Measurements from ENCODE around the gene MIP. TPM values are rescaled to one million over a fixed set of nuclear protein-coding genes. Genes with fewer than 3 reads are reported as not detected.

The MIP gene
- total and polyA plus RNA-seq, 2 donors from 2014 or later = not detected

Other genes with a start within 250 kb of the MIP start
- 45.5 TPM for gene RNF41, start 232.7 kb downstream of the MIP start, total RNA-seq
- 17.6 TPM for gene RNF41, start 232.7 kb downstream of the MIP start, polyA plus RNA-seq (ENCODE audit: insufficient read depth, low read depth, low replicate concordance)
- gene NABP2, start 230.3 kb downstream of the MIP start, total RNA-seq = 31.0 TPM
- gene NABP2, start 230.3 kb downstream of the MIP start, polyA plus RNA-seq (ENCODE audit: insufficient read depth, low read depth, low replicate concordance) = 42.3 TPM
- 5.1 TPM for gene SLC39A5, start 224.6 kb downstream of the MIP start, total RNA-seq
- 164 TPM for gene SLC39A5, start 224.6 kb downstream of the MIP start, polyA plus RNA-seq (ENCODE audit: insufficient read depth, low read depth, low replicate concordance)
- 46.4 TPM for gene ANKRD52, start 196.3 kb downstream of the MIP start, total RNA-seq
- 8.6 TPM for gene ANKRD52, start 196.3 kb downstream of the MIP start, polyA plus RNA-seq (ENCODE audit: insufficient read depth, low read depth, low replicate concordance)
- gene COQ10A, start 187.7 kb downstream of the MIP start, total RNA-seq = 14.5 TPM
- 30.0 TPM for gene COQ10A, start 187.7 kb downstream of the MIP start, polyA plus RNA-seq (ENCODE audit: insufficient read depth, low read depth, low replicate concordance)
- gene CS, start 154.3 kb downstream of the MIP start, total RNA-seq = 166 TPM
- gene CS, start 154.3 kb downstream of the MIP start, polyA plus RNA-seq (ENCODE audit: insufficient read depth, low read depth, low replicate concordance) = 105 TPM
- 112 TPM for gene CNPY2, start 138.7 kb downstream of the MIP start, total RNA-seq
- 156 TPM for gene CNPY2, start 138.7 kb downstream of the MIP start, polyA plus RNA-seq (ENCODE audit: insufficient read depth, low read depth, low replicate concordance)
- gene PAN2, start 120.7 kb downstream of the MIP start, total RNA-seq = 83.0 TPM
- 27.1 TPM for gene PAN2, start 120.7 kb downstream of the MIP start, polyA plus RNA-seq (ENCODE audit: insufficient read depth, low read depth, low replicate concordance)
- 0.88 TPM for gene IL23A, start 115.8 kb downstream of the MIP start, total RNA-seq
- not detected for gene IL23A, start 115.8 kb downstream of the MIP start, polyA plus RNA-seq (ENCODE audit: insufficient read depth, low read depth, low replicate concordance)
- gene STAT2, start 94.5 kb downstream of the MIP start, total RNA-seq = 120 TPM
- gene STAT2, start 94.5 kb downstream of the MIP start, polyA plus RNA-seq (ENCODE audit: insufficient read depth, low read depth, low replicate concordance) = 27.2 TPM
- gene APOF, start 91.8 kb downstream of the MIP start, total RNA-seq = not detected
- gene APOF, start 91.8 kb downstream of the MIP start, polyA plus RNA-seq (ENCODE audit: insufficient read depth, low read depth, low replicate concordance) = not detected
- 9.2 TPM for gene TIMELESS, start 5.2 kb downstream of the MIP start, total RNA-seq
- 5.5 TPM for gene TIMELESS, start 5.2 kb downstream of the MIP start, polyA plus RNA-seq (ENCODE audit: insufficient read depth, low read depth, low replicate concordance)
- 4.0 TPM for gene SPRYD4, start 13.9 kb upstream of the MIP start, total RNA-seq
- gene SPRYD4, start 13.9 kb upstream of the MIP start, polyA plus RNA-seq (ENCODE audit: insufficient read depth, low read depth, low replicate concordance) = 6.0 TPM
- gene GLS2, start 33.5 kb upstream of the MIP start, total RNA-seq = 2.5 TPM
- 5.6 TPM for gene GLS2, start 33.5 kb upstream of the MIP start, polyA plus RNA-seq (ENCODE audit: insufficient read depth, low read depth, low replicate concordance)
- gene RBMS2, start 67.2 kb upstream of the MIP start, total RNA-seq = 71.3 TPM
- 8.5 TPM for gene RBMS2, start 67.2 kb upstream of the MIP start, polyA plus RNA-seq (ENCODE audit: insufficient read depth, low read depth, low replicate concordance)
- 98.6 TPM for gene BAZ2A, start 175.7 kb upstream of the MIP start, total RNA-seq
- 10.5 TPM for gene BAZ2A, start 175.7 kb upstream of the MIP start, polyA plus RNA-seq (ENCODE audit: insufficient read depth, low read depth, low replicate concordance)
- gene ATP5F1B, start 191.3 kb upstream of the MIP start, total RNA-seq = 568 TPM
- gene ATP5F1B, start 191.3 kb upstream of the MIP start, polyA plus RNA-seq (ENCODE audit: insufficient read depth, low read depth, low replicate concordance) = 1,584 TPM
- gene PTGES3, start 233.6 kb upstream of the MIP start, total RNA-seq = 186 TPM
- 207 TPM for gene PTGES3, start 233.6 kb upstream of the MIP start, polyA plus RNA-seq (ENCODE audit: insufficient read depth, low read depth, low replicate concordance)

Measured in kidney (tissue), 2 donors.